GM10266 (cell line): ENCODE results near the gene OLIG3.

Experiments used
- DNase-seq: peaks from one replicate; pipeline ENCODE4 v3.0.0; 2012; ENCODE audit errors: extremely low spot score
- TF ChIP-seq, protein P1 (sequence below): IDR thresholded peaks from 2 replicates; pipeline ENCODE4 v1.5.1; 2012; ENCODE audit warnings: mild to moderate bottlenecking, low read depth; ENCODE audit not compliant: control insufficient read depth, insufficient read depth; ENCODE audit errors: missing control alignments

Gene OLIG3

DNA sequence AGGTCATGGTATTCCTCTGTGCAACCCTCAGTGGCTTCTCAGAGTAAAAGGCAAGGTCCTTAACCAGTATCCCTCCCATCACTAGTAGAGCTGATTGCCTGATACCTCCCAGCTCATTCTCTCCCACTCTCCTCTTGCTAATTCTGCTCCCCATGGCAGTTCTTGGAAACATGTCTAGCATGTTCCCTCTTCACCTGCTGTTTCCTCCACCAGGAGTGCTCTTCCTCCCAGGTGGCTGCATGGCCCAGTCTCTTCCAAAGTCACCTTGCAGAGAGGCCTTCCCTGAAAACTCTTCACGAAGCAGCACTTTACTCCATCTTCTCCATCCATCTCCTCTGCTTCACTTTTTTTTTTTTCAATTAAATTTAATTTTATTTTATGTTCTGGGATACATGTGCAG, 36.2 kb upstream of the OLIG3 start:
- TF ChIP-seq, protein P1, sequence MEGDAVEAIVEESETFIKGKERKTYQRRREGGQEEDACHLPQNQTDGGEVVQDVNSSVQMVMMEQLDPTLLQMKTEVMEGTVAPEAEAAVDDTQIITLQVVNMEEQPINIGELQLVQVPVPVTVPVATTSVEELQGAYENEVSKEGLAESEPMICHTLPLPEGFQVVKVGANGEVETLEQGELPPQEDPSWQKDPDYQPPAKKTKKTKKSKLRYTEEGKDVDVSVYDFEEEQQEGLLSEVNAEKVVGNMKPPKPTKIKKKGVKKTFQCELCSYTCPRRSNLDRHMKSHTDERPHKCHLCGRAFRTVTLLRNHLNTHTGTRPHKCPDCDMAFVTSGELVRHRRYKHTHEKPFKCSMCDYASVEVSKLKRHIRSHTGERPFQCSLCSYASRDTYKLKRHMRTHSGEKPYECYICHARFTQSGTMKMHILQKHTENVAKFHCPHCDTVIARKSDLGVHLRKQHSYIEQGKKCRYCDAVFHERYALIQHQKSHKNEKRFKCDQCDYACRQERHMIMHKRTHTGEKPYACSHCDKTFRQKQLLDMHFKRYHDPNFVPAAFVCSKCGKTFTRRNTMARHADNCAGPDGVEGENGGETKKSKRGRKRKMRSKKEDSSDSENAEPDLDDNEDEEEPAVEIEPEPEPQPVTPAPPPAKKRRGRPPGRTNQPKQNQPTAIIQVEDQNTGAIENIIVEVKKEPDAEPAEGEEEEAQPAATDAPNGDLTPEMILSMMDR = no peak
- DNase-seq = no peak

DNA sequence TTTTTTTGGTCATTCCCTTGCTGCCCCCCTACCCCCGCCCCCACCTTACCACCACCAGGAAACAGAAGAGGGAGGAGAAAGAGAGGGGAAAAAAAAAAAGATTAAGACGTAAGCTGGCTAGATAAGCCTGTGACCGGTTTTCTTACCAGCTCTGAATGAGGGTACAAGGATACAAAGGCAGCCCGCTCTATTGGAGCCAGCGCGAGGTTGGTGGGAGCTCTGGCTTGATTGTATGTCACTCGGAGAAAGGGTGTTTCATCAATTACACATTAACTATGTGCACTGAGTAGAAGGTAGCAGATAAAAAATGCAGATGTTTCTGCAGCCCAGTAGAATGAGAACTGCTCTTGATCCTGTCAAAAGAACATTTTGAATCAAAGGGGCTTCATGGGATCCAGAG, 28.6 kb upstream of the OLIG3 start:
- no peak for DNase-seq
- TF ChIP-seq, protein P1 = no peak

DNA sequence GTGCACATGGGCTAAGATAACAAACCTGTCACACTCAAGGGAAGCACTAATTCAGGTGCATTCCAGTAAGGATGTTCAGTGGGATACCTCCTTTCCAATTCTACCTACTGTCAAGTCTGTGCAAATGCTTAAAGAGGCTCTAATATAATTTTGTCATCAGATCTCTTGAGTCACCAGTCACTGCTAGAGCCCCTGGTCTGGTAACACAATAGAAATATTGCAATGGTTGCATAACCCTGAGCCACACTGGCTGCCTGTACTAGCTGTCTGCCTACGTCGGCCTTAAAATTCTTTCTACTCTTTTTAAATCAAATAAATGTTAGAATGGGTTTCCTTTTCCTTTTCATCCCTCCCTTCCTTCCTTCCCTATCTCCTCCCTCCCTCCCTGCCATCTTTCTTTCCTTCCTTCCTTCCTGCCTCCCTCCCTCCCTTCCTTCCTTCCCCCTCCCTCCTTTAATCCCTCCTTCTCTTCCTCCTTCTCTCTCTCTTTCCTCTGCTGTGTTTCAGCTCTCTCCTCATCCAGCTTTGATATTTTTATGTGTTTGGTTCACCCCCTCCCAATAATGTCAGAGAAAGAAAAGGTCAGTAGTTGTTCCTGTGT, 28.1 kb upstream of the OLIG3 start:
- DNase-seq = no peak

DNA sequence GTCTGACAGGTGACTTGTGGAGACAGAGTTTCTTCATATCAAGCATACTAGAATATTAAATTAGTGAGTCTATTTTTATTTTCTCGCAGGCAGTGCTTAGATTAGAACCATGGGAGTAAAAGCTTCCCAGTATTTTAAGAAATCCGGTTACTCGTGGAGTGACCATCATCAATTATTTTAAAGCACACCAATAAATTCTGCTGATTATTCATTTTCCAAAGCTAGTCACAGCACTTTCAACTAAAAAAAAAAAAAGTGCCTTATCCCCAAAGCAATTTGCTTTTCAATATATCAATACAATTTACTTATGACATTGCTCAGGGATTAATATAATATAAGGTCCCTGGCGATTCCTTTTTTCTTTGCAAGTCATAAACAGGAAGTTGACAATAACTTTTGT, 26.3 kb upstream of the OLIG3 start:
- DNase-seq = no peak

More for the DNA sequence above, 28.1 kb upstream of the OLIG3 start:
- TF ChIP-seq, protein P1 = no peak

DNA sequence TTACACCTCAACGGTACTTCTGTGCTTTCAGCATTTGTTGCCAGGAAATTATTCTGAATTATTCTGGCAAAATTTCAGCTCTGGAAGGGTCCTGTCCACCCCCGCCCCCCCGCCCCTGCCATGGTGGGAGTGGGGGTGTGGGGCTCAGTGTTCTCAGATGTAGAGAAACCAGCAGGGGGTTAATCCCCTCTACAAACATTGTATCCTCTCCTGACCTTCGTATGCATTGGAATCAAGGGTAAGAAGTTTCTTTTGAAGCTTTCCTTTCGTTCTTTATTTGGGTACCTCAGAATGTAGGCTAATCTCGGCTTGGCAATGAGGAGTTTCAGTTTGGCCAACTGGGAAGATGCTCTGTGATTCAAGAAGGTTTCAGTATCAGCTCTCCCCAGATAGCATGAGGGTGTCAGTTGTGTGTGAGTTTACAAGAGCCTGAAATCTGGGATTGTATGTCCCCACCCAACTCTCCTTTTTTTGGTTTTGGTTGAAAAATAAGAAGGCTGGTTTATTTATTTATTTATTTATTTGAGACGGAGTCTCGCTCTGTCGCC, 25.5 kb upstream of the OLIG3 start:
- TF ChIP-seq, protein P1 = no peak
- DNase-seq = no peak

More for the DNA sequence above, 26.3 kb upstream of the OLIG3 start:
- TF ChIP-seq, protein P1 = no peak

DNA sequence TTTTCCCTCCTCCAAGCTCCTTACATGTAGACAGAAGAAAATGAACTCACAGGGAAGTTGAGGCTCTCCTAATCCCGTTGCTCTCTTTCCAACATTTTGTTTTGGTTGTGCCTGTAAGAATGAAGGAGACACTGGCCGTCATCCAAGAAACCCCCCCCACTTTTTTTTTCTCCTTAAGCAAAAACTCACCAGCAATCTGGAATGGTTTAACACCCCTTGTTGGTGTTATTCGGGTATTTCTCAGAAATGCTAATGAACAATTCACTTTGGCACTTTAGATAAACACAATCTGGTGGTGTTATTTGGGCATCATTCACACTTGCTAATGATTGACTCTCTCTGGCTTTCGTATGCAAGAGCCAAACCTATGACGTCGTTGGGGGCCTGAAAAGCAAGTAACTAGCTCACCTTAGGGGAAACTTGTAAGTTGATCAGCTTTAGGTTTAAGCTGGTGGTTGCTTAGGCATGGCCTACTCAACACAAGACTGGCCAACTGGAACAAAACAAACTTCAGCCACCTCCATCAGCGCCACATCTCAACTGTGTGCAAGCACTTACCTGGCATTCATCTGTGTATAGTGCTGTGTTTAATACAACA, 24.3 kb upstream of the OLIG3 start:
- TF ChIP-seq, protein P1 = no peak
- DNase-seq = no peak

DNA sequence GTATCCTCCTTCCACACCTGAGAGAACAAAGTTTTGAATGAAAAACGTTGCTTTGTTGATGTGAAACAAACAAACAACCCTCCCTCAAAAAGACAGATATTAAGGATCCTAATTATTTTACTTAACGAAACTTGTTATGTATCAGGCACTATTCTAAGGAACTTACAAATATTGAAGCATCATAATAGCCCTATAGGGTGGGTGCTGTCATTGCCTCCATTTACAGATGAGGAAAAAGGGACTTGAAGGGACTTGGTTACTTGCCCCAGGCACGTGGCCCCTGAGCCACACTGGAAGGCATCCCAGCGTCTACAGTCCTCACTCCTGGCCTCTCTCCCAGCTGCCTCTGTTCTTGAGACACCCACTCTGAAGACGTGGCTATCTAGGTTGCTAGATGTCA, 20.2 kb upstream of the OLIG3 start:
- DNase-seq = no peak

More for the DNA sequence above, 20.2 kb upstream of the OLIG3 start:
- TF ChIP-seq, protein P1 = no peak
